Tibial artery (tissue), 4 donors: ENCODE measurements around the gene H2AZ2.

Experiments used
- DNase-seq, 2 donors: peaks; one replicate each; pipeline ENCODE4 v3.0.0-alpha.2; 2019
- H3K27ac ChIP-seq, 2 donors: fragments of 200-600 bp; sonication (generic) in 1 of 2; 1 replicate in 1 of 2; 2 replicates in 1 of 2; pipeline ENCODE4 v1.5.1; 2018 to 2019; ENCODE audit warnings: mild to moderate bottlenecking in 1 of 2
- H3K27me3 ChIP-seq, 2 donors: fragments of 200-600 bp; sonication (generic) in 1 of 2; one replicate each; pipeline versions ENCODE4 v1.5.1 to v1.6.0; 2016 to 2019
- H3K36me3 ChIP-seq, 3 donors: fragments of 200-600 bp; sonication (generic) in 2 of 3; one replicate each; pipeline ENCODE4 v1.5.1; 2016 to 2019; ENCODE audit warnings: mild to moderate bottlenecking in 2 of 3
- H3K4me1 ChIP-seq, 4 donors: fragments of 200-600 bp; sonication (generic) in 2 of 4; 1 replicate in 3 of 4; 2 replicates in 1 of 4; pipeline ENCODE4 v1.5.1; 2016 to 2019
- H3K4me3 ChIP-seq, 2 donors: fragments of 200-600 bp; sonication (generic) in 1 of 2; 1 replicate in 1 of 2; 2 replicates in 1 of 2; pipeline ENCODE4 v1.5.1; 2018 to 2019; ENCODE audit warnings: mild to moderate bottlenecking in 2 of 2
- H3K9me3 ChIP-seq, 3 donors: fragments of 200-600 bp; sonication (generic) in 1 of 3; one replicate each; pipeline ENCODE4 v1.5.1; 2016 to 2019
- intact Hi-C: fragments of 100-400 bp; cut with DNase I; formaldehyde crosslinking; loops from one replicate; pipeline ENCODE4 v1.15.0; 2023; ENCODE audit warnings: low total_unique reads
- TF ChIP-seq, protein P1 (sequence below), 2 experiments: fragments of 200-600 bp in 1 of 2; fragments of 450-650 bp in 1 of 2; IDR thresholded peaks; one replicate each; pipeline ENCODE4 v1.5.1; 2017 to 2019; ENCODE audit warnings: antibody characterized with exemption in 2 of 2, mild to moderate bottlenecking in 1 of 2, moderate library complexity in 1 of 2

H2AZ2 gene

DNA sequence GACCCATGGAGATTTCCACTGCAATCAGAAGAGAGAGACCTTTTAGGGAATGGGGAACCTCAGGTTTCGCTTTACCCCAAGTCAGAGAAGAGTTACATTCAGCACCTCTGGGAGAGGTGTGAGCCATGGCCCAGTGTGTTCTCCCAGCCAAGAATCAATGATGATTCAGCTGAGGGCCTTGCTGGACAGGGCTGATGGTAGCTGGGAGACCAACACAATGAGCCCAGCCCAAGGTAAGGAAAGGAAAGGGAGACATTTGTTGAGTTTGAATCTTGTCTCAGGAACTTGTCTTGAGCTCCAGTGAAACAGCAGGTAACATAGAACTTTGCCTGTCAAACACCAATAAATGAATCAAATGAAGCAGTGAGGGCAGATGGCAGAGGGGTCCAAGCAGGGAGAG, 65.4 kb downstream of the H2AZ2 start:
- TF ChIP-seq, protein P1, sequence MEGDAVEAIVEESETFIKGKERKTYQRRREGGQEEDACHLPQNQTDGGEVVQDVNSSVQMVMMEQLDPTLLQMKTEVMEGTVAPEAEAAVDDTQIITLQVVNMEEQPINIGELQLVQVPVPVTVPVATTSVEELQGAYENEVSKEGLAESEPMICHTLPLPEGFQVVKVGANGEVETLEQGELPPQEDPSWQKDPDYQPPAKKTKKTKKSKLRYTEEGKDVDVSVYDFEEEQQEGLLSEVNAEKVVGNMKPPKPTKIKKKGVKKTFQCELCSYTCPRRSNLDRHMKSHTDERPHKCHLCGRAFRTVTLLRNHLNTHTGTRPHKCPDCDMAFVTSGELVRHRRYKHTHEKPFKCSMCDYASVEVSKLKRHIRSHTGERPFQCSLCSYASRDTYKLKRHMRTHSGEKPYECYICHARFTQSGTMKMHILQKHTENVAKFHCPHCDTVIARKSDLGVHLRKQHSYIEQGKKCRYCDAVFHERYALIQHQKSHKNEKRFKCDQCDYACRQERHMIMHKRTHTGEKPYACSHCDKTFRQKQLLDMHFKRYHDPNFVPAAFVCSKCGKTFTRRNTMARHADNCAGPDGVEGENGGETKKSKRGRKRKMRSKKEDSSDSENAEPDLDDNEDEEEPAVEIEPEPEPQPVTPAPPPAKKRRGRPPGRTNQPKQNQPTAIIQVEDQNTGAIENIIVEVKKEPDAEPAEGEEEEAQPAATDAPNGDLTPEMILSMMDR (IDR thresholded peaks at IDR 0.05): no peak
- intact Hi-C loops: no loop called here
- H3K36me3 ChIP-seq: no peaks in the 10 kb centered on the region
- no peak for DNase-seq
- H3K4me3 ChIP-seq: no peak overlapping the region
- H3K9me3 ChIP-seq: peaks cover 0 to 5% (median 4%) of the 10 kb centered on the region in 3 donors
- no peak overlapping the region for H3K27ac ChIP-seq
- no peaks in the 10 kb centered on the region for H3K27me3 ChIP-seq
- no peaks in the 10 kb centered on the region for H3K4me1 ChIP-seq
